IMR-90 (cell line): ENCODE results near the gene SOD2. TPM values are rescaled to one million over a fixed set of nuclear protein-coding genes. Genes with fewer than 3 reads are reported as not detected.
A peak's percentile ranks its signal among the peaks of the same experiment; 100 is the strongest.

Experiments
- ATAC-seq: fragments of 200-7000 bp; cut with Tn5 transposase; 2 replicates; pipeline ENCODE4 v1.9.1; 2020; ENCODE audit warnings: low read depth, mild to moderate bottlenecking, moderate library complexity
- BruUV-seq: library from RNA; stranded (reverse); fragments of 400-500 nt; replicated peaks from 2 replicates; lab custom pipeline; 2021; lab: Mats Ljungman, UMichigan
- CTCF ChIA-PET: fragments of 300-600 bp; formaldehyde crosslinking; extraction: SDS; loops from one replicate; lab custom pipeline; 2021; ENCODE audit warnings: antibody characterized with exemption; lab: Yijun Ruan, JAX
- POLR2A ChIA-PET: fragments of 300-600 bp; sonication (Branson Sonifier 250); formaldehyde crosslinking; loops from one replicate; lab custom pipeline; 2022; ENCODE audit warnings: antibody characterized with exemption; ENCODE audit not compliant: unreplicated experiment; lab: Charles Lee
- DNase-seq: peaks from one replicate; pipeline ENCODE4 v3.0.0; 2013
- H2AFZ ChIP-seq: replicated peaks from 2 replicates; pipeline ENCODE3; 2013; ENCODE audit warnings: low read length, mild to moderate bottlenecking; ENCODE audit not compliant: poor library complexity
- H2AK5ac ChIP-seq: 2 replicates; pipeline ENCODE4 v1.6.1; 2013; ENCODE audit warnings: low read depth, low read length, inconsistent platforms
- H2AK9ac ChIP-seq: replicated peaks from 2 replicates; pipeline ENCODE3; 2013; ENCODE audit warnings: mild to moderate bottlenecking, low read depth, low read length, moderate library complexity; ENCODE audit not compliant: poor library complexity
- H2BK120ac ChIP-seq: 2 replicates; pipeline ENCODE4 v1.6.1; 2013; ENCODE audit warnings: low read depth, low read length, inconsistent platforms
- H2BK15ac ChIP-seq: 3 replicates; pipeline ENCODE4 v1.6.1; 2013; ENCODE audit warnings: low read depth, low read length, inconsistent platforms
- H2BK20ac ChIP-seq: 2 replicates; pipeline ENCODE4 v1.6.1; 2013; ENCODE audit warnings: low read depth, mild to moderate bottlenecking, inconsistent platforms, low read length, moderate library complexity
- H2BK5ac ChIP-seq: 2 replicates; pipeline ENCODE4 v1.6.1; 2013; ENCODE audit warnings: mild to moderate bottlenecking, low read depth, low read length, inconsistent platforms; ENCODE audit not compliant: poor library complexity, severe bottlenecking
- H3K14ac ChIP-seq: replicated peaks from 2 replicates; pipeline ENCODE4 v1.6.1; 2013; ENCODE audit warnings: low read depth, low read length, inconsistent platforms
- H3K18ac ChIP-seq: 2 replicates; pipeline ENCODE4 v1.6.1; 2013; ENCODE audit warnings: low read depth, low read length, control low read depth
- H3K23ac ChIP-seq: 2 replicates; pipeline ENCODE4 v1.6.1; 2013; ENCODE audit warnings: low read depth, low read length, inconsistent platforms
- H3K27ac ChIP-seq: 2 replicates; pipeline ENCODE4 v1.5.1; 2013; ENCODE audit warnings: mild to moderate bottlenecking, control low read depth, low read length; ENCODE audit not compliant: insufficient read depth
- H3K27me3 ChIP-seq: 2 replicates; pipeline ENCODE4 v1.6.1; 2013; ENCODE audit warnings: low read length; ENCODE audit not compliant: control insufficient read depth, insufficient read depth
- H3K36me3 ChIP-seq: 2 replicates; pipeline ENCODE4 v1.6.1; 2013; ENCODE audit warnings: low read length, mixed read lengths; ENCODE audit not compliant: control insufficient read depth, insufficient read depth
- H3K4ac ChIP-seq: 2 replicates; pipeline ENCODE4 v1.6.1; 2013; ENCODE audit warnings: low read depth, low read length, inconsistent platforms
- H3K4me1 ChIP-seq: 2 replicates; pipeline ENCODE4 v1.6.1; 2013; ENCODE audit warnings: low read length, mixed read lengths; ENCODE audit not compliant: control insufficient read depth, insufficient read depth
- H3K4me2 ChIP-seq: 2 replicates; pipeline ENCODE4 v1.6.1; 2013; ENCODE audit warnings: low read depth, mild to moderate bottlenecking, control low read depth, low read length, moderate library complexity
- H3K4me3 ChIP-seq: 2 replicates; pipeline ENCODE4 v1.5.1; 2013; ENCODE audit warnings: low read depth, mild to moderate bottlenecking, control low read depth, low read length, moderate library complexity; ENCODE audit not compliant: insufficient read depth
- H3K56ac ChIP-seq: 2 replicates; pipeline ENCODE4 v1.6.1; 2013; ENCODE audit warnings: low read length, inconsistent platforms; ENCODE audit not compliant: insufficient read depth; ENCODE audit errors: extremely low read depth
- H3K79me1 ChIP-seq, 2 experiments: 2 replicates each; pipeline ENCODE4 v1.6.1; 2013; ENCODE audit warnings: low read length in 2 of 2, inconsistent platforms in 1 of 2, low read depth in 1 of 2
- H3K9ac ChIP-seq: 2 replicates; pipeline ENCODE4 v1.6.1; 2013; ENCODE audit warnings: low read depth, low read length, control low read depth
- H3K9me1 ChIP-seq: 2 replicates; pipeline ENCODE4 v1.6.1; 2013; ENCODE audit warnings: low read length, inconsistent platforms; ENCODE audit not compliant: insufficient read depth
- H3K9me3 ChIP-seq: 2 replicates; pipeline ENCODE4 v1.6.1; 2013; ENCODE audit warnings: low read length; ENCODE audit not compliant: control insufficient read depth, insufficient read depth
- H4K20me1 ChIP-seq: 2 replicates; pipeline ENCODE4 v1.6.1; 2013; ENCODE audit warnings: low read length, inconsistent platforms; ENCODE audit not compliant: insufficient read depth
- H4K5ac ChIP-seq: 2 replicates; pipeline ENCODE4 v1.6.1; 2013; ENCODE audit warnings: mild to moderate bottlenecking, low read depth, low read length, control low read depth
- H4K8ac ChIP-seq, 2 experiments: 2 replicates each; pipeline ENCODE4 v1.6.1; 2013; ENCODE audit warnings: low read depth in 2 of 2, low read length in 2 of 2, control low read depth in 1 of 2, inconsistent platforms in 1 of 2
- H4K91ac ChIP-seq: 2 replicates; pipeline ENCODE4 v1.6.1; 2013; ENCODE audit warnings: low read depth, low read length, inconsistent platforms; ENCODE audit not compliant: insufficient read depth
- POLR2A ChIP-seq: IDR thresholded peaks from 2 replicates; pipeline ENCODE4 v1.6.1; 2012; ENCODE audit warnings: mild to moderate bottlenecking, low read depth, low read length
- SMC3 ChIP-seq: fragments of 150-350 bp; IDR thresholded peaks from 2 replicates; pipeline ENCODE4 v1.6.1; 2016; ENCODE audit warnings: low read depth, mild to moderate bottlenecking, antibody characterized with exemption, low read length, moderate library complexity
- WGBS, 2 experiments: methylation state at CpG; one replicate each; pipeline versions ENCODE4 v1.1.5 to v1.1.7; 2013; ENCODE audit warnings: missing lambda C conversion rate in 2 of 2; ENCODE audit not compliant: insufficient read length in 1 of 2; ENCODE audit errors: extremely low coverage in 2 of 2; 5-methylcytosine and 5-hydroxymethylcytosine counted together
- dilution Hi-C: fragments of 300-500 bp; cut with HindIII; formaldehyde crosslinking; loops from one replicate; pipeline ENCODE4 v1.14.3; 2018; ENCODE audit warnings: low sequenced_read_pairs; ENCODE audit not compliant: unreplicated experiment
- in situ Hi-C: fragments of 300-500 bp; cut with MboI; formaldehyde crosslinking; loops from 3 replicates; pipeline ENCODE4 v1.14.3; 2019; ENCODE audit warnings: low sequenced_read_pairs, inconsistent platforms, mixed read lengths
- intact Hi-C: fragments of 100-400 bp; cut with micrococcal nuclease; formaldehyde crosslinking; loops from 2 replicates; pipeline ENCODE4 v1.10.0; 2022
- polyA plus RNA-seq, 3 experiments: library from polyadenylated mRNA; depleted of rRNA; stranded (reverse); fragments of >200 nt; gene quantifications; 2 replicates each; pipeline ENCODE4 v1.2.3, GENCODE V29; 2012; ENCODE audit warnings: low replicate concordance in 1 of 3
- total RNA-seq: library from RNA; depleted of rRNA; stranded (reverse); fragments of >200 nt; gene quantifications from 2 replicates; pipeline ENCODE4 v1.2.3, GENCODE V29; 2012
- TF ChIP-seq, protein P1 (sequence below): conservative IDR thresholded peaks from 2 replicates; pipeline ENCODE4 v1.5.1; 2012; ENCODE audit warnings: mild to moderate bottlenecking, low read depth, low read length, improper control_type of control experiment

The SOD2 gene
- total and polyA plus RNA-seq, 2 of the 4 experiments (the other 2 are of a cell fraction): 173 to 243 TPM

DNA sequence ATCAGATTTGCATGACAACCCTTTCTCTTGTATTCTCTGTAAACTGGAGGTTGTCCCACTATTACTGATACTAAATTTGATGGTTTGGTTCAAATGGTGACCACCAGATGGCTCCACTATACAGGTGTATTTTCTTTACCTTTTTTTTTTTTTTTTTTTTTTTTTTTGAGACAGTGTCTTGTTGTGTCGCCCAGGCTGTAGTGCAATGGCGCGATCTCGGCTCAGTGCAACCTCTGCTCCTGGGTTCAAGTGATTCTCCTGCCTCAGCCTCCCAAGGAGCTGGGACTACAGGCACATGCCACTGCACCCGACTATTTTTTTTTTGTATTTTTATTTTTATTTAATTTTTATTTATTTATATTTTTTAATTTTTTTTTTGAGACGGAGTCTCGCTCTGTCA is 27.7 kb upstream of the SOD2 start:
- ATAC-seq: no peak
- Histone ChIP-seq H3K23ac (no peak overlapping the region), H3K4me2 (no peak overlapping the region), H2BK20ac (no peak overlapping the region), H3K36me3 (peaks cover 1% of the 10 kb centered on the region; the same call in 1 of the 2 replicates), H2BK120ac (no peak overlapping the region), H3K56ac (no peak overlapping the region), H2AK9ac (no peak overlapping the region), H3K79me1 (peaks cover 25 to 66% of the 10 kb centered on the region in 2 experiments), H2AK5ac (no peak overlapping the region), H3K4me1 (peaks cover 10% of the 10 kb centered on the region), H4K5ac (no peak overlapping the region), H4K8ac (no peak overlapping the region), H3K27me3 (no peaks in the 10 kb centered on the region), H3K9ac (no peak overlapping the region), H2BK5ac (no peak overlapping the region), H2BK15ac (no peak overlapping the region), H3K18ac (no peak overlapping the region), H3K4me3 (no peak overlapping the region), H2AFZ (no peak overlapping the region), H3K14ac (no peak overlapping the region), H3K9me3 (no peaks in the 10 kb centered on the region), H3K9me1 (peaks cover 5% of the 10 kb centered on the region), H4K20me1 (0 out of 2 replicates have a peak, but pooled peaks cover 3% of the 10 kb centered on the region), H3K27ac (no peak overlapping the region), H4K91ac (no peak overlapping the region), H3K4ac (no peak overlapping the region)
- POLR2A ChIA-PET: no interaction called here
- no TSS peak for BruUV-seq
- CTCF ChIA-PET: interaction anchor here (0.6 to 1.0 kb wide), 2 partner anchors 10 to 19 kb away, joined by 5 to 10 read pairs; no protein-coding TSS in a partner anchor
- in situ Hi-C loops: loop anchor here (25.0 kb wide), 1 partner anchor 1083 kb away; the partner anchor contains the start of gene DYNLT1
- DNase-seq: no peak
- dilution Hi-C loops: no loop called here
- no CpG with 5 or more reads among the region's 7 CpGs for WGBS, 2 experiments
- intact Hi-C loops: no loop called here
- TF ChIP-seq, protein P1, sequence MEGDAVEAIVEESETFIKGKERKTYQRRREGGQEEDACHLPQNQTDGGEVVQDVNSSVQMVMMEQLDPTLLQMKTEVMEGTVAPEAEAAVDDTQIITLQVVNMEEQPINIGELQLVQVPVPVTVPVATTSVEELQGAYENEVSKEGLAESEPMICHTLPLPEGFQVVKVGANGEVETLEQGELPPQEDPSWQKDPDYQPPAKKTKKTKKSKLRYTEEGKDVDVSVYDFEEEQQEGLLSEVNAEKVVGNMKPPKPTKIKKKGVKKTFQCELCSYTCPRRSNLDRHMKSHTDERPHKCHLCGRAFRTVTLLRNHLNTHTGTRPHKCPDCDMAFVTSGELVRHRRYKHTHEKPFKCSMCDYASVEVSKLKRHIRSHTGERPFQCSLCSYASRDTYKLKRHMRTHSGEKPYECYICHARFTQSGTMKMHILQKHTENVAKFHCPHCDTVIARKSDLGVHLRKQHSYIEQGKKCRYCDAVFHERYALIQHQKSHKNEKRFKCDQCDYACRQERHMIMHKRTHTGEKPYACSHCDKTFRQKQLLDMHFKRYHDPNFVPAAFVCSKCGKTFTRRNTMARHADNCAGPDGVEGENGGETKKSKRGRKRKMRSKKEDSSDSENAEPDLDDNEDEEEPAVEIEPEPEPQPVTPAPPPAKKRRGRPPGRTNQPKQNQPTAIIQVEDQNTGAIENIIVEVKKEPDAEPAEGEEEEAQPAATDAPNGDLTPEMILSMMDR: peak; percentile 37; the same call in 1 of the 2 replicates
- TF ChIP-seq SMC3: 0 out of 2 replicates have a peak, but pooled peaks have one; percentile 21
- TF ChIP-seq POLR2A: no peak
